Breast epithelium (tissue), 3 donors: Measurements from ENCODE around the gene MAOA.

Experiments
- CTCF ChIP-seq, 3 donors: fragments of 450-650 bp; IDR thresholded peaks; one replicate each; pipeline ENCODE4 v1.5.1; 2016 to 2017; ENCODE audit warnings: antibody characterized with exemption in 3 of 3, mild to moderate bottlenecking in 3 of 3, moderate library complexity in 3 of 3
- POLR2A ChIP-seq: fragments of 450-650 bp; IDR thresholded peaks from one replicate; pipeline ENCODE4 v1.6.1; 2016; ENCODE audit warnings: antibody characterized with exemption, mild to moderate bottlenecking, moderate library complexity

GRCh38 chrX:43661521-43662240 is 5.6 kb downstream of the MAOA start:
- TF ChIP-seq CTCF (IDR thresholded peaks at IDR 0.05) (no peak), POLR2A (no peak)
